HCT116 (cell line): ENCODE results near the gene SAMD7. TPM values are rescaled to one million over a fixed set of nuclear protein-coding genes. Genes with fewer than 3 reads are reported as not detected.

Source experiments
- ATAC-seq: fragments of 200-7000 bp; cut with Tn5 transposase; 2 replicates; pipeline ENCODE4 v1.9.1; 2020; ENCODE audit warnings: mild to moderate bottlenecking, moderate library complexity
- BruUV-seq: library from RNA; stranded (reverse); fragments of 400-500 nt; replicated peaks from 2 replicates; lab custom pipeline; 2021; lab: Mats Ljungman, UMichigan
- CTCF ChIA-PET: fragments of 300-600 bp; sonication (Branson Sonifier 250); formaldehyde crosslinking; loops from one replicate; lab custom pipeline; 2021; ENCODE audit warnings: antibody characterized with exemption; lab: Charles Lee
- POLR2A ChIA-PET: fragments of 300-600, 350-600 bp; sonication (Branson Sonifier 250); formaldehyde crosslinking; loops from one replicate; lab custom pipeline; 2021; ENCODE audit warnings: antibody characterized with exemption; lab: Charles Lee
- RAD21 ChIA-PET, 2 experiments: fragments of 300-600 bp; sonication (Branson Sonifier 250); formaldehyde crosslinking; loops; one replicate each; lab custom pipeline; 2023; ENCODE audit warnings: low total read pairs in 2 of 2; ENCODE audit not compliant: uncharacterized antibody in 2 of 2, unreplicated experiment in 2 of 2, low non-redundant PET in 1 of 2; lab: Charles Lee
- DNase-seq: peaks from one replicate; pipeline ENCODE4 v3.0.0-alpha.2; 2010; ENCODE audit warnings: low read depth, low spot score
- H2AFZ ChIP-seq: fragments of 200-600 bp; shearing (Covaris generic), sonication (generic); 2 replicates; pipeline ENCODE4 v1.6.1; 2017; ENCODE audit warnings: low read depth, mixed run types, mixed read lengths, antibody characterized with exemption, low read length; ENCODE audit not compliant: poor library complexity, severe bottlenecking
- H3K27ac ChIP-seq: 2 replicates; pipeline ENCODE4 v1.5.1; 2012; ENCODE audit warnings: low read depth, low read length
- H3K27me3 ChIP-seq: fragments of 200-600 bp; sonication (generic); 2 replicates; pipeline ENCODE4 v1.6.1; 2016; ENCODE audit warnings: mixed run types, low read length, mixed read lengths; ENCODE audit not compliant: insufficient read depth
- H3K36me3 ChIP-seq, 2 experiments: fragments of 200-500 bp in 1 of 2; fragments of 200-600 bp in 1 of 2; sonication (Bioruptor generic) in 1 of 2; sonication (generic) in 1 of 2; 2 replicates each; pipeline versions ENCODE4 v1.5.1 to v1.6.1; 2014 to 2016; ENCODE audit warnings: low read length in 2 of 2, inconsistent platforms in 1 of 2, mixed read lengths in 1 of 2, mixed run types in 1 of 2; ENCODE audit not compliant: insufficient read depth in 2 of 2, control insufficient read depth in 1 of 2
- H3K4me1 ChIP-seq, 2 experiments: fragments of 200-600 bp in 1 of 2; sonication (generic) in 1 of 2; 2 replicates each; pipeline versions ENCODE4 v1.5.1 to v1.6.1; 2012 to 2017; ENCODE audit warnings: low read length in 2 of 2, inconsistent platforms in 1 of 2, mild to moderate bottlenecking in 1 of 2, mixed read lengths in 1 of 2, mixed run types in 1 of 2, moderate library complexity in 1 of 2; ENCODE audit not compliant: insufficient read depth in 2 of 2, control insufficient read depth in 1 of 2
- H3K4me2 ChIP-seq: fragments of 200-600 bp; sonication (generic); 2 replicates; pipeline ENCODE4 v1.6.1; 2017; ENCODE audit warnings: mixed run types, low read length, mixed read lengths
- H3K4me3 ChIP-seq, 2 experiments: fragments of 200-600 bp in 1 of 2; sonication (generic) in 1 of 2; replicated peaks in 1 of 2; 2 replicates each; pipeline ENCODE4 v1.5.1; 2011 to 2016; ENCODE audit warnings: low read length in 2 of 2, control low read depth in 1 of 2, low read depth in 1 of 2, mild to moderate bottlenecking in 1 of 2, mixed read lengths in 1 of 2, mixed run types in 1 of 2
- H3K79me2 ChIP-seq: fragments of 200-600 bp; sonication (generic); 2 replicates; pipeline ENCODE4 v1.6.1; 2017; ENCODE audit warnings: mild to moderate bottlenecking, mixed run types, low read length, moderate library complexity, mixed read lengths; ENCODE audit not compliant: insufficient read depth
- H3K9ac ChIP-seq: fragments of 200-600 bp; sonication (generic); 2 replicates; pipeline ENCODE4 v1.6.1; 2016; ENCODE audit warnings: low read length, mixed read lengths
- H3K9me2 ChIP-seq: fragments of 200-600 bp; sonication (generic), shearing (Covaris generic); 2 replicates; pipeline ENCODE4 v1.6.1; 2017; ENCODE audit warnings: mixed run types, mild to moderate bottlenecking, moderate library complexity; ENCODE audit not compliant: insufficient read depth
- H3K9me3 ChIP-seq, 2 experiments: fragments of 200-500 bp in 1 of 2; fragments of 200-600 bp in 1 of 2; sonication (Bioruptor generic) in 1 of 2; sonication (generic) in 1 of 2; 2 replicates each; pipeline ENCODE4 v1.6.1; 2014 to 2017; ENCODE audit warnings: low read length in 2 of 2, mixed read lengths in 2 of 2, inconsistent platforms in 1 of 2, low read depth in 1 of 2, mild to moderate bottlenecking in 1 of 2, mixed run types in 1 of 2, moderate library complexity in 1 of 2; ENCODE audit not compliant: control insufficient read depth in 1 of 2, insufficient read depth in 1 of 2
- H4K20me1 ChIP-seq: fragments of 200-600 bp; sonication (generic), shearing (Covaris generic); 2 replicates; pipeline ENCODE4 v1.6.1; 2017; ENCODE audit warnings: mixed run types, mild to moderate bottlenecking, moderate library complexity; ENCODE audit not compliant: insufficient read depth
- ATF3 ChIP-seq: IDR thresholded peaks from 2 replicates; pipeline ENCODE4 v1.6.1; 2012
- CEBPB ChIP-seq: IDR thresholded peaks from 2 replicates; pipeline ENCODE4 v1.6.1; 2012; ENCODE audit warnings: low read depth
- EGR1 ChIP-seq: IDR thresholded peaks from 2 replicates; pipeline ENCODE4 v1.6.1; 2012; ENCODE audit warnings: low read depth
- ELF1 ChIP-seq: IDR thresholded peaks from 2 replicates; pipeline ENCODE4 v1.6.1; 2012; ENCODE audit warnings: low read depth, borderline replicate concordance
- FOSL1 ChIP-seq: IDR thresholded peaks from 2 replicates; pipeline ENCODE4 v1.6.1; 2012; ENCODE audit warnings: low read depth
- POLR2A ChIP-seq: IDR thresholded peaks from 2 replicates; pipeline ENCODE4 v1.7.0; 2011; ENCODE audit warnings: borderline replicate concordance; ENCODE audit not compliant: insufficient read depth, insufficient read length; ENCODE audit errors: extremely low read depth
- RAD21 ChIP-seq: IDR thresholded peaks from 2 replicates; pipeline ENCODE4 v1.6.1; 2012; ENCODE audit warnings: low read depth, mild to moderate bottlenecking
- SIN3A ChIP-seq: IDR thresholded peaks from 2 replicates; pipeline ENCODE4 v1.6.1; 2012; ENCODE audit warnings: low read depth
- SRF ChIP-seq: IDR thresholded peaks from 2 replicates; pipeline ENCODE4 v1.6.1; 2012; ENCODE audit warnings: low read depth
- TCF7L2 ChIP-seq: IDR thresholded peaks from 2 replicates; pipeline ENCODE4 v1.7.0; 2011; ENCODE audit warnings: borderline replicate concordance, inconsistent platforms; ENCODE audit not compliant: insufficient read depth, insufficient read length; ENCODE audit errors: extremely low read depth
- YY1 ChIP-seq: IDR thresholded peaks from 2 replicates; pipeline ENCODE4 v1.6.1; 2011; ENCODE audit warnings: low read length, low read depth, moderate library complexity, mild to moderate bottlenecking; ENCODE audit not compliant: insufficient replicate concordance; ENCODE audit errors: extremely low read depth
- ZFX ChIP-seq: fragments of 450-650 bp; IDR thresholded peaks from 2 replicates; pipeline ENCODE4 v1.6.1; 2017
- ZNF274 ChIP-seq: fragments of 200-500 bp; sonication (Bioruptor generic); IDR thresholded peaks from 2 replicates; pipeline ENCODE4 v1.6.1; 2014; ENCODE audit warnings: mild to moderate bottlenecking, low read depth, low read length, inconsistent platforms
- intact Hi-C: fragments of 100-400 bp; cut with micrococcal nuclease; formaldehyde crosslinking; loops from 2 replicates; pipeline ENCODE4 v1.10.0; 2022
- total RNA-seq: library from RNA; stranded (reverse); gene quantifications from one replicate; pipeline ENCODE4 v1.2.1, GENCODE V29; 2021; ENCODE audit not compliant: unreplicated experiment
- TF ChIP-seq, protein P1 (sequence below), 3 experiments: fragments of 200-600 bp in 1 of 3; sonication (generic) in 1 of 3; IDR thresholded peaks in 2 of 3; conservative IDR thresholded peaks in 1 of 3; 2 replicates each; pipeline ENCODE4 v1.5.1; 2012 to 2017; ENCODE audit warnings: low read depth in 2 of 3, low read length in 2 of 3, antibody characterized with exemption in 1 of 3, borderline replicate concordance in 1 of 3, control low read depth in 1 of 3, mild to moderate bottlenecking in 1 of 3, mixed read lengths in 1 of 3, mixed run types in 1 of 3, moderate library complexity in 1 of 3; ENCODE audit not compliant: insufficient read depth in 1 of 3
- TF ChIP-seq, protein P2 (sequence below): IDR thresholded peaks from 2 replicates; pipeline ENCODE4 v1.6.1; 2012
- TF ChIP-seq, protein P3 (sequence below): IDR thresholded peaks from 2 replicates; pipeline ENCODE4 v1.6.1; 2012; ENCODE audit warnings: low read depth

The SAMD7 gene
- total RNA-seq, 1 experiment from 2014 or later: not detected

GRCh38 chr3:169945313-169945712 lies 33.9 kb downstream of the SAMD7 start:
- no peaks in the 10 kb centered on the region for H3K9me3 ChIP-seq
- no peaks in the 10 kb centered on the region for H3K9me2 ChIP-seq
- intact Hi-C loops: no loop called here
- H3K27me3 ChIP-seq: no peaks in the 10 kb centered on the region
- no TSS peak for BruUV-seq
- H3K79me2 ChIP-seq: no peaks in the 10 kb centered on the region
- ChIA-PET CTCF (no interaction called here), RAD21 (no interaction called here), POLR2A (no interaction called here)
- H4K20me1 ChIP-seq: no peaks in the 10 kb centered on the region
- no peak for TF ChIP-seq ZFX
- TF ChIP-seq ATF3: no peak
- TF ChIP-seq EGR1: no peak
- TF ChIP-seq, protein P1, sequence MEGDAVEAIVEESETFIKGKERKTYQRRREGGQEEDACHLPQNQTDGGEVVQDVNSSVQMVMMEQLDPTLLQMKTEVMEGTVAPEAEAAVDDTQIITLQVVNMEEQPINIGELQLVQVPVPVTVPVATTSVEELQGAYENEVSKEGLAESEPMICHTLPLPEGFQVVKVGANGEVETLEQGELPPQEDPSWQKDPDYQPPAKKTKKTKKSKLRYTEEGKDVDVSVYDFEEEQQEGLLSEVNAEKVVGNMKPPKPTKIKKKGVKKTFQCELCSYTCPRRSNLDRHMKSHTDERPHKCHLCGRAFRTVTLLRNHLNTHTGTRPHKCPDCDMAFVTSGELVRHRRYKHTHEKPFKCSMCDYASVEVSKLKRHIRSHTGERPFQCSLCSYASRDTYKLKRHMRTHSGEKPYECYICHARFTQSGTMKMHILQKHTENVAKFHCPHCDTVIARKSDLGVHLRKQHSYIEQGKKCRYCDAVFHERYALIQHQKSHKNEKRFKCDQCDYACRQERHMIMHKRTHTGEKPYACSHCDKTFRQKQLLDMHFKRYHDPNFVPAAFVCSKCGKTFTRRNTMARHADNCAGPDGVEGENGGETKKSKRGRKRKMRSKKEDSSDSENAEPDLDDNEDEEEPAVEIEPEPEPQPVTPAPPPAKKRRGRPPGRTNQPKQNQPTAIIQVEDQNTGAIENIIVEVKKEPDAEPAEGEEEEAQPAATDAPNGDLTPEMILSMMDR (IDR thresholded peaks at IDR 0.05 in 2 of 3, conservative IDR thresholded peaks at IDR 0.05 in 1 of 3; ENCODE audit: borderline replicate concordance in 1 of 3, insufficient read depth in 1 of 3, low read depth in 2 of 3, low read length in 2 of 3): no peak
- no peak for TF ChIP-seq ELF1
- TF ChIP-seq SRF: no peak
- H3K4me2 ChIP-seq: no peak overlapping the region
- ATAC-seq (no peak), DNase-seq (no peak)
- H3K27ac ChIP-seq: no peak overlapping the region
- H3K4me1 ChIP-seq: no peaks in the 10 kb centered on the region
- no peak overlapping the region for H3K4me3 ChIP-seq
- H3K9ac ChIP-seq: no peak overlapping the region
- no peaks in the 10 kb centered on the region for H3K36me3 ChIP-seq
- no peak overlapping the region for H2AFZ ChIP-seq

GRCh38 chr3:169946336-169946735 lies 35.0 kb downstream of the SAMD7 start:
- H3K9me2 ChIP-seq: no peaks in the 10 kb centered on the region
- H3K4me2 ChIP-seq: no peak overlapping the region
- ChIA-PET RAD21 (no interaction called here), CTCF (no interaction called here), POLR2A (no interaction called here)
- H3K27me3 ChIP-seq: no peaks in the 10 kb centered on the region
- H3K36me3 ChIP-seq: no peaks in the 10 kb centered on the region
- BruUV-seq: no TSS peak
- H3K27ac ChIP-seq: no peak overlapping the region
- H2AFZ ChIP-seq: no peak overlapping the region
- H3K9ac ChIP-seq: no peak overlapping the region
- H4K20me1 ChIP-seq: no peaks in the 10 kb centered on the region
- intact Hi-C loops: no loop called here
- H3K9me3 ChIP-seq: no peaks in the 10 kb centered on the region
- H3K4me3 ChIP-seq: no peak overlapping the region
- no peaks in the 10 kb centered on the region for H3K4me1 ChIP-seq
- no peaks in the 10 kb centered on the region for H3K79me2 ChIP-seq
- no peak for ATAC-seq
- no peak for DNase-seq
- TF ChIP-seq, protein P2, sequence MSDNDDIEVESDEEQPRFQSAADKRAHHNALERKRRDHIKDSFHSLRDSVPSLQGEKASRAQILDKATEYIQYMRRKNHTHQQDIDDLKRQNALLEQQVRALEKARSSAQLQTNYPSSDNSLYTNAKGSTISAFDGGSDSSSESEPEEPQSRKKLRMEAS: no peak
- TF ChIP-seq, protein P3, sequence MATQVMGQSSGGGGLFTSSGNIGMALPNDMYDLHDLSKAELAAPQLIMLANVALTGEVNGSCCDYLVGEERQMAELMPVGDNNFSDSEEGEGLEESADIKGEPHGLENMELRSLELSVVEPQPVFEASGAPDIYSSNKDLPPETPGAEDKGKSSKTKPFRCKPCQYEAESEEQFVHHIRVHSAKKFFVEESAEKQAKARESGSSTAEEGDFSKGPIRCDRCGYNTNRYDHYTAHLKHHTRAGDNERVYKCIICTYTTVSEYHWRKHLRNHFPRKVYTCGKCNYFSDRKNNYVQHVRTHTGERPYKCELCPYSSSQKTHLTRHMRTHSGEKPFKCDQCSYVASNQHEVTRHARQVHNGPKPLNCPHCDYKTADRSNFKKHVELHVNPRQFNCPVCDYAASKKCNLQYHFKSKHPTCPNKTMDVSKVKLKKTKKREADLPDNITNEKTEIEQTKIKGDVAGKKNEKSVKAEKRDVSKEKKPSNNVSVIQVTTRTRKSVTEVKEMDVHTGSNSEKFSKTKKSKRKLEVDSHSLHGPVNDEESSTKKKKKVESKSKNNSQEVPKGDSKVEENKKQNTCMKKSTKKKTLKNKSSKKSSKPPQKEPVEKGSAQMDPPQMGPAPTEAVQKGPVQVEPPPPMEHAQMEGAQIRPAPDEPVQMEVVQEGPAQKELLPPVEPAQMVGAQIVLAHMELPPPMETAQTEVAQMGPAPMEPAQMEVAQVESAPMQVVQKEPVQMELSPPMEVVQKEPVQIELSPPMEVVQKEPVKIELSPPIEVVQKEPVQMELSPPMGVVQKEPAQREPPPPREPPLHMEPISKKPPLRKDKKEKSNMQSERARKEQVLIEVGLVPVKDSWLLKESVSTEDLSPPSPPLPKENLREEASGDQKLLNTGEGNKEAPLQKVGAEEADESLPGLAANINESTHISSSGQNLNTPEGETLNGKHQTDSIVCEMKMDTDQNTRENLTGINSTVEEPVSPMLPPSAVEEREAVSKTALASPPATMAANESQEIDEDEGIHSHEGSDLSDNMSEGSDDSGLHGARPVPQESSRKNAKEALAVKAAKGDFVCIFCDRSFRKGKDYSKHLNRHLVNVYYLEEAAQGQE: no peak
- TF ChIP-seq FOSL1 (no peak), POLR2A (no peak), TCF7L2 (no peak), CEBPB (no peak), RAD21 (no peak), ATF3 (no peak), SIN3A (no peak), YY1 (no peak), SRF (no peak), ZNF274 (no peak)
